T1000 (cell line): ENCODE data around the gene KCTD7.
"Not testable (repeated sequence)": the region's sequence is repeated elsewhere in the genome, so short reads cannot be mapped to it uniquely, and the experiment has no call there.

ENCODE experiments used
- DNase-seq: peaks from one replicate; lab custom pipeline; 2025; ENCODE audit warnings: mixed read lengths; lab: John Stamatoyannopoulos, UW

The KCTD7 gene

DNA sequence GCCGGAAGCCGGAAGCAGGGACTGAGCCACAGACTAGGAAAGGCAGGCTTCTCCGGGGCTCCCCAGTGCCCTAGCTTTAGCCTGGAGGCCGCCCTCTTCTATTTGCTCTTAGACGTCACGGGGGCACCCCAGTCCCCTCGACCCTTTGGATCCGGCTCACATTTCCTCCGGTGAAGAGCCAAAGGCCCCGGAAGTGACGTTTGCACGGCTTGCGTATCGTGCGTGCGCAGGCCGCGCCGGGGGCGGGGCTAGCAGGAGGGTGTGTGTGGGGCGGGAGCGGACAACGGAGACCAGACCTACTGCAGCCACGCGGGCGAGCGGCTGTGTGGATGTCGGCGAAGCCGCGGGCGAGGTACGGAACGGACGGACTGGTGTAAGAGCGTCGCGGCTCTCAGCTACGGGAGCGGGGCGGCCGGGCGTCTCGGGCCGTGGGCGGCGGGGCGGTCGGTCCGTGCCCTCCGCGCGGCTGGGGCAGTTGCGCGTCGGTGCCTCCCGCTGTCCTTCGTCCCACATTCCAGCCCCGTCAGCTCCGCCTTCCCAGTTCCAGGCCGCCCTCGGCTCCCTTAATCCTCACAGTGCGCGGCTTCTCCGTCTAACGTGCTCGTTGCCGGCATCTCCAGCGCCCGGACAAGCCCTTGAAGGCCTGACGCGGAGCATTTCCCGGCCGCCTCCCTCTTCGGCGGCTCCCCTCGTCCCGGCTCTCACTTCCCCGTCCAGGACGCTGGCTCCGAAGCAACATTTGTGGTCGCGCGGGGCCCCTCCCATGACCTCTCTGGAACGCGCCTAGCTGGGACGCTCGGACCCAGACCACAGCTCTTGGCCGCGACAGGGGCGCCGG, 25.8 kb downstream of the KCTD7 start:
- peak; percentile 89 for DNase-seq

DNA sequence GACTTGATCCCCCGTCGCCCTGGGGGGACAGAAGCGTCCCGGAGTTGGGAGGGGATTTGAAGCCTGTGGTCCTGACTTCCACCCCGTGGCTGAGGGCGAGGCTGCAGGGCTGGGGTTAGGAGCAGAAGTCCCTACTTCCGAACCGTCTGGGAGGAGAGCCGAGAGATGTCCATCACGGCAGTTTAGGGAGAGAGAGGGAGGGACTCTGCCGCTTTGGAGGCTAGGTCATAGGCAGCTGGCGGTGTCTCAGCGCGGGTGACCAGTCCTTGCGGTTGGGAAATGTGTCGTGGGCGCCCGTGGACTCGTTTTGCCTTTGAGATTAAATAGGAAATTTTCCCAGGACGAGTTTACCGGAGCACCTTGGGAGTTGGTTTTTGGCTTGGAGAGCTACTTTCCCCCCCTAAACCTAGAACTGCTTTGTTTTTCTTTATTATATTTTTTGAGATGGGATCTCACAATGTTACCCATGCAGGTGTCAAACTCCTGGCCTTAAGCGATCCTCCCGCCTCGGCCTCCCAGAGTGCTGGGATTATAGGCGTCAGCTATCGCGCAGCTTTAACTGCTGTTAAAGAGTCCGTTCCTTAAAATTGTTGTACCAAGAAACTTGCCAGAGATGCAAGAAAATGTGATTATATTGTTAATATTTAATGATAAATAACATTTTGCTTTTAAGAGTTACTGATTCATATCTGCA, 26.6 kb downstream of the KCTD7 start:
- DNase-seq, result not testable (repeated sequence)

DNA sequence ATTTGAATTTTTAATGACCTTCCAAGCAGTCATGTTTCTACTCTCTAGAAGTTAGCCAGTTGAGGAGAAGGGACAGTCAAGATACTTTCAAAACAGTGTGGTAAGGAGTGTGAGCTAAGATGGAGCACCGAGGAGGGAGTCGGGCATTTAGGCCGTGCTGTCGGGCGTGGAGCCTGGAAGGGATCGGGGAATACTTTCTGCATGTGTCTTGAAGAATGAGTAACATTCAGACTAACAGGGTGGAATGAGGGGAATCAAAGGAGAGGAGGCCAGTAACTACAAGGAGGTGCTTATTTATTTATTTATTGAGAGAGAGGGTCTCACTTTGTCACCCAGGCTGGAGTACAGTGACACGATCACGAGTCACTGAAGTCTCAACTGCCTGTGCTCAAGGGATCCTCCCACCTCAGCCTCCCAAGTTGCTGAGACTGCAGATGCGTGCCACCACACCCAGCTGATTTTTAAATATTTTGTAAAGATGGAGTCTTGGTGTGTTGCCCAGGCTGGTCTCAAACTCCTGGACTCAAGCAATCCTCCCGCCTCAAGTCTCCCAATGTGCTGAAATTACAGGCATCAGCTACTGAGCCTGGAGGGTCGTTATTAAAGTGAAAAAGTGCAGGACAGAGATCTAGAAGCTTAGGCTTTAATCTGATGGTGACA, 27.3 kb downstream of the KCTD7 start:
- not testable (repeated sequence) for DNase-seq

DNA sequence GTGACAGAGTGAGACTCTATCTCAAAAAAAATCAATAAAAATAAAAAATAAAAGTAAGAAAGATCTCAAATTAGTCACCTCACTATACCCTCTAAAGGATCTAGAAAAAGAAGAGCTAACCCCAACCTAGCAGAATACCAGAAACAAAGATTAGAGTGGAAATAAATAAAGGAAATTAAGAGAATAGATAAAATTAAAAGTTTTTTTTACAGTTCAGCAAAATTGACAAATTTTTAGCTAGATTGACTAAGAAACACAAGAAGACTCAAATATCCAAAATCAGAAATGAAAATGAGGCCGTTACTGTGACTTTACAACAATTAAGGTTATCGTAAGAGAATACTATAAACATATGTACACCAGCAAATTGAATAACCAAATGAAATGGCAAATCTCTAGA, 29.1 kb downstream of the KCTD7 start:
- DNase-seq, result no peak

DNA sequence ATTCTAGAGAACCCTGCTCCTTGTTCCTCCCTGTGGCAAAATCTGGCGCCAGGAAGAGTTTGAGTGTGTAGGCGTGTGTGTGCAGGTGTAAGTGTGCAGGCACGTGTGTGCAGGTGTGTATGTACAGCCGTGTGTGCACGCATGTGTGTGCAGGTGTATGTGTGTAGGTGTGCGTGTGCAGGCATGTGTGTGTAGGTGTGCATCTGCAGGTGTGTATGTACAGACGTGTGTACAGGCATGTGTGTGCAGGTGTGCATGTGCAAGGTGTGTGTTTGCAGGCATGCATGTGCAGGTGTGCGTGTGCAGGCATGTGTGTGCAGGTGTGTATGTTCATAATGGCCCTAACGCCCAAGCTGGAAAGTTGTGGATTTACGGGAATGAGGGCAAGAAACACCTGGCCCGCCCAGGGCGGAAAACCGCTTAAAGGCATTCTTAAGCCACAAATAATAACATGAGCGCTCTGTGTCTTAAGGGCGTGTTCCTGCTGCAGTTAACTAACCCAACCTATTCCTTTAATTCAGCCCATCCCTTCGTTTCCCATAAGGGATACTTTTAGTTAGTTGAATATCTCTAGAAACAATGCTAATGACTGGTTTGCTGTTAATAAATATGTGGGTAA, 34.1 kb downstream of the KCTD7 start:
- no peak for DNase-seq

DNA sequence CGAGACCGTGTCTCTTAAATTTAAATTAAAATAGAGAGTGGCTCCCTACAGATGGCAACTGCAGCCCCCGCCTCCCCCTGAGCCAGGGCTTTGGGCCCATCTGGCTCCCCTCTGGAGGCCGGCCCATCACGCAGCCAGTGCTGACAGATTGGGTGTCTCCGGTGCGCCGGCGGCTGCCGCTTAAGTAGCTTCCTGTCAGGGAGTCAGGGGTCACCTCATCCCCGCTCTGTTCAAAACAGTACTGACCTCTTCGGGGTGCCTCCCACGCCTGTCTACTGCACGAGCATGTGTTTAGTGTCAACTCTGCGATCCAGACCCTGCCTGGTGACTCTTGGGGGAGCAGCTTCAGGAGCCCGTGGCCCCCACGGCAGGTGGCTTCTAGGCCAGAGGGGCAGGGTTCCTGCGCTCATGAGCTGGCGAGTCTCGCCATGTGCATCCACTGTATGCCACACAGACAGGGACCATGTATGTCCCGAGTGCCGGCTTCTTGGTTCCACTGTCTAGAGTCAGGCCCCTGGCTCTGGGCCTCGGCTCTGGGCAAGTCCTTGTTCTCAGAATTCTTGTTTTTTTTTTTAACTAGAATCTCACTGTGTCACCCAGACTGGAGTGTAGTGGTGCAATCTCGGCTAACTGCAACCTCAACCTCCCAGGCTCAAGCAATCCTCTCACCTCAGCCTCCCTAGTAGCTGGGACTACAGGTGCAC, 36.1 kb downstream of the KCTD7 start:
- DNase-seq, result no peak

DNA sequence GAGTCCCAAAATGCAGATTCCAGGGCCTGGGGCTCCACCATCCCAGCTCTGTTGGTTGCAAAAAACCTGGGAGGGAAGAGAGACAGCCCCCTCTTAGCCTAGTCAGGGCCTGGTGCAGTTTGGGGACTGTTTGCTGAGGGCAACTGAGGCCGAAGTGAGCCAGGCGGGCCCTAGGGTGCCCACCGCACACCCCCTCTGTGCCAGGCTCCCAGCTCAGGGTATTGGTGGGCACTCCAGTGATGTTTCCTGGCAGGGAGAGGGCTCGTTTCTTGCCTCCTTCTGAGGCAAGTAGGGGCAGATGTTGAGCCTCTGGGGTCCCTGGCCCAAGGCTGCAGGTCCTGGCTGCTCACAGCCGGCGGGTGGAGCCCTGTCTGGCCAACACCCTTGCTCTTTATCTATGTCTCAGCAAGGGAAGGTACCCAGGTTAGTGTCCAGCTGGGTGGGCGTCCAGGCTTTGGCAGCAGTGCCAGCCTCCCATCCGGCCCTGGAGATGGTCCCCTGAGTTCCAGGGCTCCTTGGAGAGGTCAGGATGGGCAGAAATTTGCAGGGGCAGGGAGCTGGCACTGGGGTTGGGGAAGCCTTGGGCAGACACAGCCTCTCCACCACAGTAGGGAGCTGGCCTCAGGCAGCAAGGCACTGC, 37.8 kb downstream of the KCTD7 start:
- DNase-seq, result no peak

DNA sequence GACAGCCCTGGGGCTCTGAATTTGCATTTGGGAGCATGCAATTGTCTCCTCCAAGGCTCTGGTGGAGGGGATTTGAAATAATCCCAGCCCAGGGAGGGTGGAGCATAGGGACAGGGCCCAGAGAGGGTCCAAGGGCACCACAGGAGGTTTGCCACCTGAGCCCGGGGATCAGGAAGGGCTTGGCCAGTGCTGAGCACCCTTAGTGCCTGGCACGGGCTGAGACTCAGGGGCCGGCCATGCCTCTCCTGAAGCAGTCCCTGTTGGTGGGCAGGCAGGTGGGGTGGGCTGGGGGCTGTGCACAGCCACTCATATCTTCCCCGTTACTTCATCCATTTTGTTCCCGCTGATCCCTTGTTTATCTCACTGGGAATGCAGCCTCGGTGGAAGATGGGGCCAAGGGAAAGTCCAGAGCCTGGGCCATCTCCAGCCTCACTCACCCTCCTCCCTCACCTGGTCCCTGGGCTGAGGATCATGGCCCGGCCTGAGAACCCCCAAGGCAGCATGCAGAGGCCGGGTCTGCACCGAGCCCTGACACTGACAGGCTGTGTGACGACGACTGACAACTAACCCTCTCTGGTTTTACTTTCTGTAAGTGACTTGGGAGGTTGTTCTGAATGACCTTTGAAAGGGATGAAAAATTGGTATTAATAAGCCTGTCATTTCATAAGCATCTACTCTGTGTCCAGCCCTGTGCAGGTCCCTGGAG, 38.5 kb downstream of the KCTD7 start:
- DNase-seq, result no peak

DNA sequence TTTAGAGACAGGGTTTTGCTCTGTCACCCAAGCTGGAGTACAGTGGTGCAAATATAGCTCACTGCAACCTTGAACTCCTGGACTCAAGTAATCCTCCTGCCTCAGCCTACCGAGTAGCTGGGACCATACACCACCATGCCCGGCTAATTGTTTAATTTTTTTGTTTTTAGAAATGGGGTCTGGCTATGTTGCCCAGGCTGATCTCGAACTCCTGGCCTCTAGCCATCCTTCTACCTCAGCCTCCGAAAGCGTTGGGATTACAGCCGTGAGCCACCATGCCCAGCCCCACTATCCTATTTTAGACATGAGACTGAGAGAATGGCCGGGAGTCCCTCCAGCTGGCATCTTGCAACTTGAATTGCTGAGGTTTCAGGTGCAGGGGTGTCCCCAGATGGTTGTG, 39.4 kb downstream of the KCTD7 start:
- DNase-seq, result no peak

DNA sequence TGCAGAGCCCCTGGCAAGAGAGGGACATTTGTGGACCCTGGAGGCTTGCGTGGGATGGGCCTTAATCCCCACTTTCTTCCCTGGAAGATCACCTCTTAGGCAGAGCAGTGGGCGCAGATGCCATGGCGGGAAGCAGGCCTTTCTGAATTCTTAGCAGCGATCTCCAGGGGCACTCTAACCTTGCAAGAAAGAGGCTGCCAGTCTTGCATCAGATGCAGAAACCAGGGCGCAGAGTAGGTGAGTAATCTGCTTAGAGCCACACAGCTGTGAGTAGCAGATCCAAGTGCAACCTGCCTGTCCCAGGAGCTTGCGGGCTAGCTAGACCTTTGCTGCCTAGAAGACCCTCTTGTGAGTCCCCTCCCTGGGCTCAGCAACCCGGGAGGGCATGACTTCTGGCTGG, 40.0 kb downstream of the KCTD7 start:
- DNase-seq, result no peak

DNA sequence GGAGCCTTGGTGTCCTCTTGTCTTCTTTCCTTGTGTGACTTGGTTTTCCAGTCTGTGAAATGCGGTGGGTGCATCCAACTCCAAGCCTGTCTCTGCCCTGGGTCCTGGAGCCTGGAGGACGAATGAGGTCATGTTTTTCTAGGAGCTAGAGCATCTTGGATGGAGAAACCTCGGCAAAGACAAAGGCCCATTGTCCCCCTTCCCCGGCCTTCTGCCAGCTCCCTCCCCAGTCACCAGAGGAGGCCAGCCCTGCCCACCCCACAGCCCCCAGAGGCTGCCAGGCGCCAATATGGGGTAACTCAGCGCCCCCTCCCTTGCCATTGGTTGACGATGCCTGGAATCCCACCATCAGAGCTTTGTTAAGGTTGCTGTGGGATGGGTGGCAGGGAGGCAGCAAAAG, 40.4 kb downstream of the KCTD7 start:
- DNase-seq, result no peak

DNA sequence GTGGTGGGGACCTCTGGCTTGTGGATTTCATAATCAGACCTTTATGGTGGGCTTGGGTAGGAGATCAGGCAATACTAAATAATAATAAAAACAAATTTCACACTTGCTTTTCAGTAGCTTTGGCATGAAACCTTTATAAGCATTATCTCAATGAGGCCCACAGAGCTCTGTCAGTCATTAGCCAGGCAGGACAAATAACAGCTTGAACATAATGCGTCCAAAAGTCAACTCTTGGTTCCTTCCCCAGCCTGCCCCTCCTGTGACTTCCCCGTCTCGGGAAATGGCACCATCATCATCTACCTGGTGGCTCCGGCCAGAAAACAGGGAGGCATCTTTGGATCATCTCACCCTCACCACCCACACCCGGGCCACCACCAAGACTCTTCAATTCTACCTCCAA, 40.8 kb downstream of the KCTD7 start:
- DNase-seq, result no peak

DNA sequence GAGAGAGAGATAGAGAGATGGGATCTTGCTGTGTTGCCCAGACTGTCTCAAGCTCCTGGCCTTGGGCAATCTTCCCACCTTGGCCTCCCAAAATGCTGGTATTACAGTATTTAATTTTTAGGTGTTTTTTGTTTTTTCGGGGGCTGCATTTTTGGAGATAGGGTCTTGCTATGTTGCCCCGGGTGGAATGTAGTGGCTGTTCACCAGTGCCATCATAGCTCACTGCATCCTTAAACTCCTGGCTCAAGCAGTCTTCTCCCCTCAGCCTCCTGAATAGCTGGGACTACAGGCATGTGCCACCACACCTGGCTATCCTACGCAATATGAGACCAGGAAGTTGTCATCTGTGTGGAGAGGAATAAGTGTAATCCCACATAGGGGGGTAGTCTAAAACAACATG, 42.4 kb downstream of the KCTD7 start:
- DNase-seq, result no peak

DNA sequence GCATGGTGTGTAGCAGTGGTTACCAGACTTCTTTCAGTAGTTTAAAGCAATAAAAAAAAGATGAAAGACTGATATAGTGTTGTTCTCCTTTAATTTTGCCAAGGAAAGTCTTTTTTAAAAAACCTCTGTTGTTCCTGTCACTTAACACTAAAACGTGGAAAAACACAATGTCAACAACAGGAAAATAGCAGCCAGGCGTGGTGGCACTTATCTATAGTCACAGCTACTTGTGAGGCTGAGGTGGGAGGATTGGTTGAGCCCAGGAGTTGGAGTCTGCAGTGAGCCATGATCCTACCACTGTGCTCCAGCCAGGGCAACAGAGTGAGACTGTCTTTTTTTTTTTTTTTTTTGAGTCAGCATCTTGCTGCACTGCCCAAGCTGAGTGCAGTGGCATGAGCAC, 42.8 kb downstream of the KCTD7 start:
- DNase-seq, result not testable (repeated sequence)

DNA sequence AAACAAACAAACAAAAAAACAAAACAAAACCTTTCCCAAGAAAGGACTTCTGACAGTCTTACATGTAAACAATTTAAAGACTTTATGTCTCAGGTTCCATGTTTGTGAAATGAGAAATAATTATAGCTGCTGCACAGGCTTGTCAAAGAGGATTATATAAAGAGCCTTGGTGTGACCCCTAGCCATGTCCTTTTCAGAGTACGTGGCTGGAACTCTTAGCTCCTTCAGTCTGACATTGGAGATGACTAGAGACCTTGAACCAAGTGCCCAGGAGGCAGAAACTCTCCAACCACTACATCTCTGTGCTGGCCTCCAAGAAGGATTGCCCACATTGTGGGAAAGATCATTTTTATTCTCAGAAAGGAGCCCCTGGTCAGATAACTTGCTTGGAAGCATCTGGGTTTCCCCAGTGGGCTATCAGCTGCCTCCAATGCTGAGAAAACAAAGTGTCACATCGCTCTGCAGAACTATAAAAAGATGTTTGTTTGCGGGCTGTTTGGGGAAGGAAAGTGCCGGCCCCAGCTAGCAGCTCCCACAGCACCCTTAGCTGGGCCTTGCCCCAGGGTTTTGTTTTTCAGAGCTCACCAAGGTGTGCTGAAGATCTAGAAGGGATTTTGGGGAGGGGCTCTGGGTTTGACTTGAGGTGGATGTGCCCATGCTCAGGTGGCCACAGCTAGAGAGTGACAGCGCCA, 43.9 kb downstream of the KCTD7 start:
- not testable (repeated sequence) for DNase-seq

DNA sequence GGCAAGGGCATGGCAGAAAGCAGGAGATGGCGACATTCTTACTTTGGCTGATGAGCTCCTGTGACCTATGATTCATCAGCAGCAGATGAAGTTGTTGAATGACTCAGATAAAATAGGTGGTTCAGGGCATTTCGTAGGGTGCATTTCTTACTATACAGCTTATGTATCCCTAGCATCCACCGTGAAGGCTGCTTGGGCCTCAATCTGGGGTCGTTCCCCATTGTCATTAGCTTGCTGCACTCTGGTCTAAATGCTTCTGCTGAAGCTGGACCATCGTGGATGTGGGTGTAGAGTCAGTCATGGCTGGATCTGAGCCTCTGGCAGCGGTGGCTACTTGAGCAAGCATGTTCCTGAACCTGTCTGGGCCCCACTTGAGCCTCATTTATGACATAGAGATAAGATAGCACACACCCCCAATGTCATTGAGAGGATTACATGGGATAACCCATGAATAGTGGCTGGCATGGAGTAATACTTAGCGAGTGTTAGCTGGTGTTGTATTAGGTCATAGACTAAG, 44.5 kb downstream of the KCTD7 start:
- DNase-seq, result not testable (repeated sequence)

DNA sequence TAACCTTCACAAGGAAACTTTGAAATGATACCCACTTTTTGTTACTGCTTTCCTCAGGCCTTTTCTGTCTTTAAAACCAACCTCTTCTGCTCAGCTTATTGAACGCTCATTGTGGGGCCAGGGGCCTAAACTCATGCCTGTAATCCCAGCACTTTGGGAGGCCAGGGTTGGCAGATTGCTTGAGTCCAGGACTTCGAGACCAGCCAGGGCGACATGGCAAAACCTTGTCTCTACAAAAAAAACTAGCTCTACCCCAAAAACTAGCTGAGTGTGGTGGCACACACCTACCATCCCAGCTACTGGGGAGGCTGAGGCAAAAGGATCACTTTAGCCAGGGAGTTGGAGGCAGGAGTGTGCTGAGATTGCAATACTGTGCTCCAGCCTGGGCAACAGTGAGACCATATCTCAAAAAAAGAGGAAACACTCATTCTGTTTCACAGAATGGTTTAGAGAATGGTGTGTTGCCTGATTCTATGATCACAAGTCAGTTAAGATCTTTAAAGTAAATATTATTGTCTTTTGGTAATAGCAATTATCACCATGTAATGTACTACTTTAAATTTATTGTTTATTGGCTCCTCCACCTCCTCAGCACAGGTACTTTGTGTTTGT, 51.1 kb downstream of the KCTD7 start:
- DNase-seq, result no peak

DNA sequence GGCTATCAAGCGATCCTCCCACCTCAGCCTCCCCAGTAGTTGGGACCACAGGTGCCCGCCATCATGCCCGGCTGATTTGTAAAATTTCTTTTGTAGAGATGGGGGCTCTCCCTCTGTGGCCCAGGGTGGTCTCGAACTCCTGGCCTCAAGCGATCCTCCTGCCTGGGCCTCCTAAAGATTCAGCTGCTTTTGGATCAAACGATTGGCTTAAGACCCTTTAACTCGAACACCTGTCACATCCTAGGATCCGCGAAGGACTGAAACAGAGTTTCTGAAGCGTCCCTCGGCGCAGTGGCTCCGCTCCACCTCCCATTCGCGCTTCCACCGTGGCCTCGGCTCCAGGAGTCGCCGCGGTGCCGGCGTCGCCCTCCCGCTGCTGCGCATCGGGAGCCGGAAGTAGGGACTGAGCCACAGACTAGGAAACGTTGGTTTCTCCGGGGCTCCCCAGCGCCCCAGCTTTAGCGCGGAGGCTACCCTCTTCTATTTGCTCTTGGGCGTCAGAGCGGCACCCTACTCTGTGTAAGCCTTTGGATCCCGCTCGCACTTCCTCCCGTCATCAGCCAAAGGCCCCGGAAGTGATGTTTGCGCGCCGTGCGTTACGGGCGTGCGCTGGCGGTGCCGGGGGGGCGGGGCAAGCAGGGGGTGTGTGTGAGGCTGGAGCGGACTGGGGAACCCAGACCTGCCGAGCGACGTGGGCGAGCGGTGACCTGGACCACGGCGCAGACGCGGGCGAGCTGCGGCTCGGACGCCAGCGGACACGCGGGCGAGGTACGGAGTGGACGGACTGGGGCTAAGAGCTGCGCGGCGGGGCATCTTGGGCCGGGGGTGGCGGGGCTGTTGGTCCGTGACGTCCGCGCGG, 53.0 kb downstream of the KCTD7 start:
- peak; percentile 57 for DNase-seq
